HUES64 (cell line): ENCODE results near the gene OPRL1.
A peak's percentile ranks its signal among the peaks of the same experiment; 100 is the strongest.
"Not testable (repeated sequence)": the region's sequence is repeated elsewhere in the genome, so short reads cannot be mapped to it uniquely, and the experiment has no call there.

ENCODE experiments used
- H3K27ac ChIP-seq: 2 replicates; pipeline ENCODE4 v1.7.0; 2013; ENCODE audit warnings: low read depth, low read length, inconsistent platforms
- H3K27me3 ChIP-seq: 2 replicates; pipeline ENCODE4 v1.6.1; 2013; ENCODE audit warnings: mild to moderate bottlenecking, low read length; ENCODE audit not compliant: insufficient read depth
- H3K36me3 ChIP-seq: 2 replicates; pipeline ENCODE4 v1.6.1; 2013; ENCODE audit warnings: mild to moderate bottlenecking, low read length; ENCODE audit not compliant: insufficient read depth
- H3K4me1 ChIP-seq: 2 replicates; pipeline ENCODE4 v1.6.1; 2013; ENCODE audit warnings: mild to moderate bottlenecking, low read length, moderate library complexity; ENCODE audit not compliant: insufficient read depth
- H3K4me3 ChIP-seq: 2 replicates; pipeline ENCODE4 v1.5.1; 2013; ENCODE audit warnings: mild to moderate bottlenecking, low read length, moderate library complexity
- H3K9ac ChIP-seq: 2 replicates; pipeline ENCODE4 v1.6.1; 2013; ENCODE audit warnings: mild to moderate bottlenecking, low read depth, low read length
- H3K9me3 ChIP-seq: 2 replicates; pipeline ENCODE4 v1.6.1; 2013; ENCODE audit warnings: low read depth, low read length; ENCODE audit not compliant: insufficient read depth
- WGBS: fragments of 150-250, 120-280 bp; methylation state at CpG from one replicate; pipeline ENCODE4 v1.1.7; 2013; ENCODE audit warnings: missing lambda C conversion rate; 5-methylcytosine and 5-hydroxymethylcytosine counted together

Gene OPRL1

GRCh38 chr20:64082820-64083377 lies 3.0 kb downstream of the OPRL1 start:
- peaks cover 17% of the 10 kb centered on the region for H3K4me1 ChIP-seq
- peaks cover 62% of the 10 kb centered on the region for H3K27me3 ChIP-seq
- H3K9ac ChIP-seq, result no peak overlapping the region; the same call in 1 of the 2 replicates
- WGBS, result 23% methylated on average over 9 of the region's 13 CpGs
- no peak overlapping the region for H3K27ac ChIP-seq
- H3K36me3 ChIP-seq, result no peaks in the 10 kb centered on the region
- H3K9me3 ChIP-seq, result no peaks in the 10 kb centered on the region
- peak overlapping the region; percentile 64 for H3K4me3 ChIP-seq

GRCh38 chr20:64083378-64083803 lies 3.5 kb downstream of the OPRL1 start:
- peaks cover 12% of the 10 kb centered on the region for H3K4me1 ChIP-seq
- peak overlapping the region; percentile 66 for H3K9ac ChIP-seq
- H3K27ac ChIP-seq, result no peak overlapping the region
- peaks cover 62% of the 10 kb centered on the region for H3K27me3 ChIP-seq
- H3K9me3 ChIP-seq, result no peaks in the 10 kb centered on the region
- WGBS, result 1% methylated on average over 52 of the region's 52 CpGs
- no peaks in the 10 kb centered on the region for H3K36me3 ChIP-seq
- peak overlapping the region; percentile 64 for H3K4me3 ChIP-seq

GRCh38 chr20:64083804-64084684 lies 4.2 kb downstream of the OPRL1 start, which contains the start of gene LKAAEAR1:
LKAAEAR1 (minus strand) TSS chr20:64084398; CDS start chr20:64084219, 179 bp downstream.
- H3K9ac ChIP-seq, result peak within 1 kb of the TSS; percentile 66

GRCh38 chr20:64084685-64085152 lies 4.8 kb downstream of the OPRL1 start:
- H3K9ac ChIP-seq, result no peak overlapping the region; the same call in 1 of the 2 replicates
- peaks cover 62% of the 10 kb centered on the region for H3K27me3 ChIP-seq

More at GRCh38 chr20:64083804-64084684, 4.2 kb downstream of the OPRL1 start, which contains the start of gene LKAAEAR1:
- peaks cover 6% of the 10 kb centered on the region for H3K4me1 ChIP-seq
- WGBS, result 3% methylated on average over 86 of the region's 86 CpGs
- H3K4me3 ChIP-seq, result peak within 1 kb of the TSS; percentile 64
- H3K27me3 ChIP-seq, result peaks cover 62% of the 10 kb centered on the region
- no peaks in the 10 kb centered on the region for H3K36me3 ChIP-seq
- H3K9me3 ChIP-seq, result no peaks in the 10 kb centered on the region
- no peak within 1 kb of the TSS for H3K27ac ChIP-seq

GRCh38 chr20:64086801-64087200 lies 6.9 kb downstream of the OPRL1 start:
- peaks cover 45% of the 10 kb centered on the region for H3K27me3 ChIP-seq
- no peaks in the 10 kb centered on the region for H3K9me3 ChIP-seq
- H3K4me1 ChIP-seq, result peaks cover 4% of the 10 kb centered on the region
- no peak overlapping the region for H3K4me3 ChIP-seq
- H3K36me3 ChIP-seq, result no peaks in the 10 kb centered on the region
- no peak overlapping the region for H3K27ac ChIP-seq
- WGBS, result 85% methylated on average over 6 of the region's 11 CpGs
- H3K9ac ChIP-seq, result no peak overlapping the region

More at GRCh38 chr20:64084685-64085152, 4.8 kb downstream of the OPRL1 start:
- Histone ChIP-seq H3K27ac (no peak overlapping the region), H3K4me3 (peak overlapping the region; percentile 64), H3K4me1 (peaks cover 4% of the 10 kb centered on the region), H3K36me3 (no peaks in the 10 kb centered on the region), H3K9me3 (no peaks in the 10 kb centered on the region)
- 12% methylated on average over 23 of the region's 23 CpGs for WGBS

GRCh38 chr20:64087226-64087825 lies 7.4 kb downstream of the OPRL1 start:
- H3K9ac ChIP-seq, result not testable (repeated sequence)
- peaks cover 40% of the 10 kb centered on the region for H3K27me3 ChIP-seq

GRCh38 chr20:64088586-64088985 lies 8.7 kb downstream of the OPRL1 start:
- H3K4me1 ChIP-seq, H3K9ac ChIP-seq, H3K27ac ChIP-seq, H3K4me3 ChIP-seq, H3K9me3 ChIP-seq, H3K36me3 ChIP-seq: not testable (repeated sequence)
- peaks cover 29% of the 10 kb centered on the region for H3K27me3 ChIP-seq

More at GRCh38 chr20:64087226-64087825, 7.4 kb downstream of the OPRL1 start:
- not testable (repeated sequence) for H3K36me3 ChIP-seq, H3K4me1 ChIP-seq, H3K27ac ChIP-seq, H3K4me3 ChIP-seq, H3K9me3 ChIP-seq
- WGBS, result 89% methylated on average over 5 of the region's 36 CpGs

- H3K4me3 ChIP-seq, result no peak overlapping the region
- peaks cover 13% of the 10 kb centered on the region for H3K27me3 ChIP-seq
- no peak overlapping the region for H3K9ac ChIP-seq
- no peaks in the 10 kb centered on the region for H3K4me1 ChIP-seq
- no peak overlapping the region for H3K27ac ChIP-seq
- no peaks in the 10 kb centered on the region for H3K9me3 ChIP-seq
- H3K36me3 ChIP-seq, result no peaks in the 10 kb centered on the region
- WGBS, result 79% methylated on average over 10 of the region's 10 CpGs
Measured at GRCh38 chr20:64090165-64090564, 10.3 kb downstream of the OPRL1 start.

- Histone ChIP-seq H3K9ac (no peak overlapping the region), H3K27ac (no peak overlapping the region), H3K9me3 (no peaks in the 10 kb centered on the region), H3K36me3 (no peaks in the 10 kb centered on the region), H3K4me3 (no peak overlapping the region), H3K27me3 (peaks cover 1% of the 10 kb centered on the region; the same call in 1 of the 2 replicates), H3K4me1 (no peaks in the 10 kb centered on the region)
- 88% methylated on average over 19 of the region's 19 CpGs for WGBS
Measured at GRCh38 chr20:64091340-64091739, 11.5 kb downstream of the OPRL1 start.

GRCh38 chr20:64091770-64092169 lies 11.9 kb downstream of the OPRL1 start:
- Histone ChIP-seq H3K9me3 (no peaks in the 10 kb centered on the region), H3K27me3 (no peaks in the 10 kb centered on the region), H3K4me3 (no peak overlapping the region), H3K27ac (no peak overlapping the region), H3K4me1 (no peaks in the 10 kb centered on the region), H3K9ac (no peak overlapping the region), H3K36me3 (no peaks in the 10 kb centered on the region)
- 35% methylated on average over 16 of the region's 16 CpGs for WGBS
